SK-N-SH (cell line): ENCODE data around the gene SEMA3D. TPM values are rescaled to one million over a fixed set of nuclear protein-coding genes. Genes with fewer than 3 reads are reported as not detected.

Experiments used
- CTCF ChIA-PET: fragments of 300-600, 350-600 bp; formaldehyde crosslinking; extraction: SDS; loops from one replicate; lab custom pipeline; 2021; lab: Yijun Ruan, JAX
- POLR2A ChIA-PET: fragments of 350-600 bp; sonication (Branson Sonifier 250); formaldehyde crosslinking; extraction: SDS; loops from one replicate; lab custom pipeline; 2020; ENCODE audit warnings: antibody characterized with exemption, inconsistent platforms; lab: Yijun Ruan, JAX
- DNase-seq: peaks from one replicate; pipeline ENCODE4 v3.0.0; 2012
- H2AFZ ChIP-seq: fragments of 200-600 bp; sonication (generic); 2 replicates; pipeline ENCODE4 v1.8.1; 2016; ENCODE audit warnings: antibody characterized with exemption, mild to moderate bottlenecking, low read depth
- H3F3A ChIP-seq: fragments of 200-600 bp; sonication (generic); replicated peaks from 2 replicates; pipeline ENCODE3; 2016; ENCODE audit warnings: antibody characterized with exemption, mild to moderate bottlenecking; ENCODE audit not compliant: insufficient read depth
- H3K27ac ChIP-seq, 2 experiments: fragments of 200-500 bp in 1 of 2; fragments of 200-600 bp in 1 of 2; sonication (Bioruptor generic) in 1 of 2; sonication (generic), shearing (Covaris generic) in 1 of 2; 2 replicates each; pipeline versions ENCODE4 v1.5.1 to v1.6.1; 2014 to 2016; ENCODE audit warnings: low read depth in 2 of 2, inconsistent platforms in 1 of 2, low read length in 1 of 2, mild to moderate bottlenecking in 1 of 2, mixed read lengths in 1 of 2
- H3K27me3 ChIP-seq: fragments of 200-600 bp; sonication (generic), shearing (Covaris generic); 2 replicates; pipeline ENCODE4 v1.6.1; 2016; ENCODE audit warnings: mixed run types; ENCODE audit not compliant: insufficient read depth
- H3K36me3 ChIP-seq, 2 experiments: fragments of 200-500 bp in 1 of 2; fragments of 200-600 bp in 1 of 2; sonication (Bioruptor generic) in 1 of 2; sonication (generic) in 1 of 2; replicated peaks in 1 of 2; 2 replicates each; pipeline versions ENCODE3 to v1.5.1; 2014 to 2016; ENCODE audit warnings: low read length in 1 of 2, mild to moderate bottlenecking in 1 of 2; ENCODE audit not compliant: insufficient read depth in 2 of 2, control insufficient read depth in 1 of 2
- H3K4me1 ChIP-seq, 2 experiments: fragments of 200-500 bp in 1 of 2; fragments of 200-600 bp in 1 of 2; sonication (Bioruptor generic) in 1 of 2; sonication (generic), shearing (Covaris generic) in 1 of 2; 2 replicates each; pipeline versions ENCODE4 v1.5.1 to v1.6.1; 2014 to 2016; ENCODE audit warnings: low read depth in 1 of 2, low read length in 1 of 2, mixed run types in 1 of 2; ENCODE audit not compliant: insufficient read depth in 2 of 2, control insufficient read depth in 1 of 2
- H3K4me2 ChIP-seq: fragments of 200-600 bp; sonication (generic), shearing (Covaris generic); 2 replicates; pipeline ENCODE4 v1.6.1; 2017; ENCODE audit warnings: mixed run types
- H3K4me3 ChIP-seq, 2 experiments: fragments of 200-500 bp in 1 of 2; fragments of 200-600 bp in 1 of 2; sonication (Bioruptor generic) in 1 of 2; sonication (generic), shearing (Covaris generic) in 1 of 2; 2 replicates each; pipeline versions ENCODE4 v1.5.1 to v1.8.1; 2014 to 2016; ENCODE audit warnings: low read depth in 2 of 2, inconsistent platforms in 1 of 2, low read length in 1 of 2, mild to moderate bottlenecking in 1 of 2, mixed read lengths in 1 of 2, moderate library complexity in 1 of 2
- H3K79me2 ChIP-seq: fragments of 200-600 bp; sonication (generic); 2 replicates; pipeline ENCODE4 v1.8.1; 2017; ENCODE audit warnings: mild to moderate bottlenecking; ENCODE audit not compliant: insufficient read depth
- H3K9ac ChIP-seq: fragments of 200-600 bp; sonication (generic); 2 replicates; pipeline ENCODE4 v1.6.1; 2017; ENCODE audit warnings: mixed run types
- H3K9me2 ChIP-seq: fragments of 200-600 bp; sonication (generic); 2 replicates; pipeline ENCODE4 v1.6.1; 2017; ENCODE audit warnings: mixed run types
- H3K9me3 ChIP-seq: fragments of 200-600 bp; sonication (generic); 2 replicates; pipeline ENCODE4 v1.6.1; 2017; ENCODE audit warnings: mixed run types, mild to moderate bottlenecking, moderate library complexity
- H4K20me1 ChIP-seq: fragments of 200-600 bp; sonication (generic); 2 replicates; pipeline ENCODE4 v1.6.1; 2017; ENCODE audit warnings: mild to moderate bottlenecking, mixed run types; ENCODE audit not compliant: insufficient read depth
- CTCF ChIP-seq: fragments of 200-600 bp; sonication (generic); IDR thresholded peaks from 2 replicates; pipeline ENCODE4 v1.6.1; 2017; ENCODE audit warnings: antibody characterized with exemption, mild to moderate bottlenecking, moderate library complexity
- ELF1 ChIP-seq: IDR thresholded peaks from 2 replicates; pipeline ENCODE4 v1.4.0; 2012
- EP300 ChIP-seq, 2 experiments: IDR thresholded peaks; 2 replicates each; pipeline versions ENCODE4 v1.4.0 to v1.6.1; 2012; ENCODE audit warnings: borderline replicate concordance in 1 of 2, low read depth in 1 of 2, low read length in 1 of 2
- EZH2phosphoT487 ChIP-seq: fragments of 200-600 bp; sonication (generic); IDR thresholded peaks from 2 replicates; pipeline ENCODE4 v1.6.1; 2017; ENCODE audit warnings: low read depth, mixed run types, mild to moderate bottlenecking, antibody characterized with exemption, moderate library complexity, borderline replicate concordance
- FOSL2 ChIP-seq: IDR thresholded peaks from 2 replicates; pipeline ENCODE4 v1.4.0; 2012; ENCODE audit warnings: low read depth, mild to moderate bottlenecking, moderate library complexity, borderline replicate concordance
- FOXM1 ChIP-seq: IDR thresholded peaks from 2 replicates; pipeline ENCODE4 v1.4.0; 2012; ENCODE audit warnings: low read depth, mild to moderate bottlenecking
- GABPA ChIP-seq: IDR thresholded peaks from 2 replicates; pipeline ENCODE4 v1.4.0; 2012; ENCODE audit warnings: low read depth, mild to moderate bottlenecking
- IRF3 ChIP-seq: fragments of 150-350 bp; IDR thresholded peaks from 2 replicates; pipeline ENCODE4 v1.6.1; 2016; ENCODE audit warnings: mild to moderate bottlenecking, low read depth, low read length
- JUND ChIP-seq: IDR thresholded peaks from 2 replicates; pipeline ENCODE4 v1.4.0; 2012
- MAX ChIP-seq: IDR thresholded peaks from 2 replicates; pipeline ENCODE4 v1.4.0; 2012; ENCODE audit warnings: low read depth
- MEF2A ChIP-seq: IDR thresholded peaks from 2 replicates; pipeline ENCODE4 v1.4.0; 2012; ENCODE audit warnings: low read depth, borderline replicate concordance
- NFIC ChIP-seq: IDR thresholded peaks from 2 replicates; pipeline ENCODE4 v1.4.0; 2012; ENCODE audit warnings: borderline replicate concordance
- NRF1 ChIP-seq: IDR thresholded peaks from 2 replicates; pipeline ENCODE4 v1.6.1; 2012; ENCODE audit warnings: low read depth, mild to moderate bottlenecking, low read length
- POLR2AphosphoS5 ChIP-seq: IDR thresholded peaks from 2 replicates; pipeline ENCODE4 v1.6.1; 2012; ENCODE audit warnings: low read depth, low read length
- RAD21 ChIP-seq: IDR thresholded peaks from 2 replicates; pipeline ENCODE4 v1.6.1; 2012; ENCODE audit warnings: mild to moderate bottlenecking, low read length
- RCOR1 ChIP-seq: fragments of 150-350 bp; IDR thresholded peaks from 2 replicates; pipeline ENCODE4 v1.6.1; 2017; ENCODE audit warnings: antibody characterized with exemption, low read length
- REST ChIP-seq: IDR thresholded peaks from 2 replicates; pipeline ENCODE4 v1.6.1; 2012; ENCODE audit warnings: mild to moderate bottlenecking, low read depth, low read length, moderate library complexity
- RFX5 ChIP-seq: IDR thresholded peaks from 2 replicates; pipeline ENCODE4 v1.6.1; 2012; ENCODE audit warnings: mild to moderate bottlenecking, improper control_type of control experiment, low read length
- RXRA ChIP-seq: IDR thresholded peaks from 2 replicates; pipeline ENCODE4 v1.4.0; 2012; ENCODE audit warnings: low read depth, mild to moderate bottlenecking, borderline replicate concordance
- SIN3A ChIP-seq: IDR thresholded peaks from 2 replicates; pipeline ENCODE4 v1.6.1; 2012; ENCODE audit warnings: low read depth, mild to moderate bottlenecking, low read length, moderate library complexity, borderline replicate concordance
- SMC3 ChIP-seq: IDR thresholded peaks from 2 replicates; pipeline ENCODE4 v1.6.1; 2012; ENCODE audit warnings: low read depth, low read length, improper control_type of control experiment
- TAF1 ChIP-seq: IDR thresholded peaks from 2 replicates; pipeline ENCODE4 v1.6.1; 2012; ENCODE audit warnings: low read depth, mild to moderate bottlenecking, low read length, moderate library complexity, borderline replicate concordance
- TCF12 ChIP-seq: IDR thresholded peaks from 2 replicates; pipeline ENCODE4 v1.4.0; 2012
- TEAD4 ChIP-seq: IDR thresholded peaks from 2 replicates; pipeline ENCODE4 v1.4.0; 2012; ENCODE audit warnings: mild to moderate bottlenecking, borderline replicate concordance; ENCODE audit not compliant: insufficient read depth
- USF1 ChIP-seq: IDR thresholded peaks from 2 replicates; pipeline ENCODE4 v1.4.0; 2012; ENCODE audit warnings: low read depth, borderline replicate concordance
- ZBTB33 ChIP-seq: IDR thresholded peaks from 2 replicates; pipeline ENCODE4 v1.4.0; 2012; ENCODE audit warnings: low read depth, borderline replicate concordance
- polyA plus RNA-seq, 3 experiments: library from polyadenylated mRNA; depleted of rRNA; stranded (reverse); fragments of >200 nt; gene quantifications; 2 replicates each; pipeline ENCODE4 v1.2.3, GENCODE V29; 2012

SEMA3D gene
- polyA plus RNA-seq, 1 of the 3 experiments (the other 2 are of a cell fraction) = 30.1 TPM

- no peak overlapping the region for H2AFZ ChIP-seq
- no peaks in the 10 kb centered on the region for H3K27me3 ChIP-seq
- DNase-seq = no peak
- H3K4me2 ChIP-seq = no peak overlapping the region
- H3K36me3 ChIP-seq = no peaks in the 10 kb centered on the region
- H4K20me1 ChIP-seq = no peaks in the 10 kb centered on the region
- H3K4me1 ChIP-seq = peaks cover 0 to 3% of the 10 kb centered on the region in 2 experiments; a peak in 1 of 4 replicates
- no peaks in the 10 kb centered on the region for H3F3A ChIP-seq
- no peak overlapping the region for H3K9ac ChIP-seq
- 0 out of 2 replicates have a peak, but pooled peaks cover 4% of the 10 kb centered on the region for H3K9me2 ChIP-seq
- H3K27ac ChIP-seq = peak overlapping the region in 1 of 2 experiments; percentile 73; a peak in 1 of 4 replicates
- ChIA-PET POLR2A (no interaction called here), CTCF (interaction anchor here (1.0 kb wide), 1 partner anchor 12 kb away, joined by 3 read pairs; no protein-coding TSS in a partner anchor)
- no peaks in the 10 kb centered on the region for H3K79me2 ChIP-seq
- no peak overlapping the region for H3K4me3 ChIP-seq
- H3K9me3 ChIP-seq = no peaks in the 10 kb centered on the region
- TF ChIP-seq REST (no peak), GABPA (no peak), RCOR1 (no peak), SIN3A (no peak), SMC3 (no peak), JUND (no peak; the same call in 1 of the 2 replicates), MEF2A (peak; percentile 88), NFIC (no peak), FOXM1 (no peak), USF1 (no peak), EP300 (IDR thresholded peaks at IDR 0.05; ENCODE audit: borderline replicate concordance in 1 of 2, low read depth in 1 of 2, low read length in 1 of 2) (peak in 1 of 2 experiments; percentile 74; a peak in 1 of 4 replicates), RXRA (0 out of 2 replicates have a peak, but pooled peaks have one; percentile 34), EZH2phosphoT487 (no peak), RAD21 (no peak), NRF1 (no peak), CTCF (no peak), TEAD4 (0 out of 2 replicates have a peak, but pooled peaks have one; percentile 44), ZBTB33 (no peak), POLR2AphosphoS5 (no peak), MAX (no peak), ELF1 (no peak), IRF3 (no peak), TAF1 (no peak), FOSL2 (no peak), RFX5 (no peak), TCF12 (peak; percentile 72)
Measured at GRCh38 chr7:85229544-85229943, 42.7 kb upstream of the SEMA3D start.
